ENCODE results near the gene MAST4.

MAST4 gene

GRCh38 chr5:66870708-66871107, 274.5 kb downstream of the MAST4 start:
- no peaks in the 10 kb centered on the region for H3K9me3 ChIP-seq (replicated peaks; ENCODE audit: insufficient read depth, low read length)
- H3K4me3 ChIP-seq (ENCODE audit: low read length) = no peak overlapping the region
- no peaks in the 10 kb centered on the region for H3K9me2 ChIP-seq (replicated peaks; ENCODE audit: insufficient read depth, low read length)
- no peaks in the 10 kb centered on the region for H3F3A ChIP-seq (ENCODE audit: insufficient read depth, low read length)
- no peaks in the 10 kb centered on the region for H3K4me1 ChIP-seq (ENCODE audit: low read length)
- no peaks in the 10 kb centered on the region for H4K20me1 ChIP-seq (ENCODE audit: insufficient read depth, low read length)
- no peak overlapping the region for H3K9ac ChIP-seq (ENCODE audit: low read length)
- H3K79me2 ChIP-seq (ENCODE audit: low read length) = no peaks in the 10 kb centered on the region
- no peak overlapping the region for H3K4me2 ChIP-seq (ENCODE audit: low read depth, low read length)
- no peak for TF ChIP-seq EZH2phosphoT487 (IDR thresholded peaks at IDR 0.05; ENCODE audit: low read length)
- TF ChIP-seq CTCF (IDR thresholded peaks at IDR 0.05; ENCODE audit: low read length) = no peak
- TF ChIP-seq EZH2 (optimal IDR thresholded peaks at IDR 0.05; ENCODE audit: low read depth, low read length) = no peak
- no peaks in the 10 kb centered on the region for H3K36me3 ChIP-seq (replicated peaks; ENCODE audit: insufficient read depth, low read length)
- H2AFZ ChIP-seq (ENCODE audit: low read length) = no peak overlapping the region
- H3K27ac ChIP-seq (ENCODE audit: low read length) = no peak overlapping the region
- H3K27me3 ChIP-seq (replicated peaks; ENCODE audit: insufficient read depth, low read length) = no peaks in the 10 kb centered on the region
- DNase-seq = no peak

DNA sequence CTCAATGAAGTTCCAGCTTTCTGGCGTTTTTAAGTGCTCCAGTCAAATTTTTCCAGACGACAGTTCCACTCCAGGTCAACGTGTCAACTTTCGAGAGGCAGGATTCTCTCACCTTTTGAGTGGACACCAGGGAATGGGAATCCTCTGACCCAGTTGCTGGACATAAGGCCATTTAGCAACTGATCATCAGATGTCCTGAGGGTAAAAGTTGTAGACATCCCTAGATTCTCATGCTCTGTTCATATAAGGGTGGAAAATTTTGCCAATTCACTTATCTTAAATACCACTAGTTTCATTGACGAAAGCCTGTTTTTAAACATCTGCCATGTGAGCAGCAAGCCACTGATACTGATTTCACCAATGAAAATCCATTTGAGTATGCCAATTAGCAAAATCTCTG, 275.5 kb downstream of the MAST4 start:
- H3K9me2 ChIP-seq (replicated peaks; ENCODE audit: insufficient read depth, low read length) = no peaks in the 10 kb centered on the region
- no peaks in the 10 kb centered on the region for H3K36me3 ChIP-seq (replicated peaks; ENCODE audit: insufficient read depth, low read length)
- H3K9ac ChIP-seq (ENCODE audit: low read length) = no peak overlapping the region
- no peaks in the 10 kb centered on the region for H3F3A ChIP-seq (ENCODE audit: insufficient read depth, low read length)
- H2AFZ ChIP-seq (ENCODE audit: low read length) = no peak overlapping the region
- H3K27me3 ChIP-seq (replicated peaks; ENCODE audit: insufficient read depth, low read length) = no peaks in the 10 kb centered on the region
- H3K4me2 ChIP-seq (ENCODE audit: low read depth, low read length) = no peak overlapping the region
- no peaks in the 10 kb centered on the region for H3K79me2 ChIP-seq (ENCODE audit: low read length)
- H3K4me1 ChIP-seq (ENCODE audit: low read length) = no peaks in the 10 kb centered on the region
- H4K20me1 ChIP-seq (ENCODE audit: insufficient read depth, low read length) = no peaks in the 10 kb centered on the region
- TF ChIP-seq EZH2phosphoT487 (IDR thresholded peaks at IDR 0.05; ENCODE audit: low read length) (no peak), CTCF (IDR thresholded peaks at IDR 0.05; ENCODE audit: low read length) (no peak), EZH2 (optimal IDR thresholded peaks at IDR 0.05; ENCODE audit: low read depth, low read length) (no peak)
- H3K27ac ChIP-seq (ENCODE audit: low read length) = no peak overlapping the region
- no peaks in the 10 kb centered on the region for H3K9me3 ChIP-seq (replicated peaks; ENCODE audit: insufficient read depth, low read length)
- DNase-seq = no peak
- H3K4me3 ChIP-seq (ENCODE audit: low read length) = no peak overlapping the region

DNA sequence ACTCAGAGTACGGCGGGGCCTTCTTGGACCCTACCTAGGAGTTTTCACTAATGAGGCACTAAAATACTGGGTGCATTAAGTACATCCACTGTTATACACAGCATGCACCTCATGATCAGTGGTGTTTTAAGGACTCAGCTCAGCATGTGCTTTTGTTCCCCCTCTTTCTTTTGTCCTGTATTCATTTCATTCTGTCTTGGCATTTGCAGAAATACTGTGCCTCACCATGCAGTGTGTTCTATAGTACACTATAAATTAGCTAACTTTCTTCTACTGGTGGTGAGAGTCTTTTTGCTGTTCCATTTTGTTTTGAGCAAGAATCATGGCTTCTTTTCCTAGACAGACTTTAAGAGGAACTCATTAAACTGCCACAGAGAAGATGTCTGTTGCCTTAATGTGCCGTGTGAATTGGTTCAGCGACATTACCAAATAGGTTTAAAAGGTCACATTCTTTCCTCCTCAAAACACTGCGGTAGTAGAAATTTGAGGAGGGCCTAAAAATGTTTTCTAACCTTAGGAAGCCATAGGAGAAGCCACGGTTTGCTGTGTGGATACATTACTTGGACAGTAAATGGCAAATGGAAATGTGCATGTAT, 276.6 kb downstream of the MAST4 start:
- H3K9ac ChIP-seq (ENCODE audit: low read length) = no peak overlapping the region
- no peak overlapping the region for H3K27ac ChIP-seq (ENCODE audit: low read length)
- DNase-seq = no peak

More for the DNA sequence above, 276.6 kb downstream of the MAST4 start:
- Histone ChIP-seq H3K27me3 (replicated peaks; ENCODE audit: insufficient read depth, low read length) (no peaks in the 10 kb centered on the region), H3K79me2 (ENCODE audit: low read length) (no peaks in the 10 kb centered on the region), H2AFZ (ENCODE audit: low read length) (no peak overlapping the region), H3F3A (ENCODE audit: insufficient read depth, low read length) (no peaks in the 10 kb centered on the region), H3K9me2 (replicated peaks; ENCODE audit: insufficient read depth, low read length) (no peaks in the 10 kb centered on the region), H3K4me3 (ENCODE audit: low read length) (no peak overlapping the region), H3K9me3 (replicated peaks; ENCODE audit: insufficient read depth, low read length) (no peaks in the 10 kb centered on the region), H3K4me2 (ENCODE audit: low read depth, low read length) (no peak overlapping the region), H4K20me1 (ENCODE audit: insufficient read depth, low read length) (no peaks in the 10 kb centered on the region), H3K36me3 (replicated peaks; ENCODE audit: insufficient read depth, low read length) (no peaks in the 10 kb centered on the region), H3K4me1 (ENCODE audit: low read length) (no peaks in the 10 kb centered on the region)
- no peak for TF ChIP-seq CTCF (IDR thresholded peaks at IDR 0.05; ENCODE audit: low read length)
- no peak for TF ChIP-seq EZH2 (optimal IDR thresholded peaks at IDR 0.05; ENCODE audit: low read depth, low read length)
- TF ChIP-seq EZH2phosphoT487 (IDR thresholded peaks at IDR 0.05; ENCODE audit: low read length) = no peak

All from MM.1S (cell line).